T-helper 2 cell (primary cell): Measurements from ENCODE around the gene BMP8A.
"Not testable (repeated sequence)": the region's sequence is repeated elsewhere in the genome, so short reads cannot be mapped to it uniquely, and the experiment has no call there.

Source experiments
- DNase-seq, 5 experiments: peaks; one replicate each; pipeline versions ENCODE4 v3.0.0 to v3.0.0-alpha.2; 2012 to 2022

The BMP8A gene

DNA sequence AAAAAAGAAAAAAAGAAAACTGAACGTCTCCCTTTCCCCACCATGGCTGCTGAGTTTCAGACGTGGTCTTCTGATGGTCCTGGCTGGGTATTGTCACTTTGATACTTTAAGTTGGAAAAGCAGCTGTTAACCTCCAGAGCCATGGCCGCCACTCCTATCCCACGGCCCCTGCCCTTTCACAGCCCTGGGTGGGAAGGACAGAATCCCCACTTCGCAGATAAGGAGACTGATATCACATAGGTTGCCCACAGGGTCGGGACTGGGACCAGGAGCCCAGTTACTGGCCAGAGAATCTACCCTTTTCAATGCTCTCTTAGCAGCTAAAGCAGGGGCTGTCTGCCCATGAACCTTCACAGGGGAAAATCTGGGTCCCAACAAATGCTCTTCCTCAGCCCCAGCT, 16.8 kb downstream of the BMP8A start:
- DNase-seq = no peak

DNA sequence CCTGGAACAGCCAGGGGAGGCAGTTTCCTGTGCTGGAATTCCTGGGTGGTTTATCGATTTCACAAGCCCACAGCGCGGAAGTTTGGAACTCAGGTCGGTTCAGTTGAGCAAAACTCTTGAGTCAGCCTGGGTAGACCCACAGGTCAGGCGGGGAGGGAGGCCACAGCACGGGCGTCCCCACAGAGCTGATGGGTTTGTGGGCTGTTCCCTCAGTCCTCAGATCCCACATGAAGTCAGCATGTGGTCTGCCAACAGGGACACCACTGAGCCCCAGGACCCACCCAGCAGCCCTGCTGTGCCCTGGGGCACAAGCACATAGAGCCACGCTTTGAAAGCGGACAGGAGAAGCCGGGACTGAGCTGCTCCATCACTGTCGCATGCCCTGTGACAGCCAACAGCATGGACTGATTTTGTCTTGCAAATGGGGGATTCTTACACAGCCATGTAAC, 17.4 kb downstream of the BMP8A start:
- DNase-seq = no peak

DNA sequence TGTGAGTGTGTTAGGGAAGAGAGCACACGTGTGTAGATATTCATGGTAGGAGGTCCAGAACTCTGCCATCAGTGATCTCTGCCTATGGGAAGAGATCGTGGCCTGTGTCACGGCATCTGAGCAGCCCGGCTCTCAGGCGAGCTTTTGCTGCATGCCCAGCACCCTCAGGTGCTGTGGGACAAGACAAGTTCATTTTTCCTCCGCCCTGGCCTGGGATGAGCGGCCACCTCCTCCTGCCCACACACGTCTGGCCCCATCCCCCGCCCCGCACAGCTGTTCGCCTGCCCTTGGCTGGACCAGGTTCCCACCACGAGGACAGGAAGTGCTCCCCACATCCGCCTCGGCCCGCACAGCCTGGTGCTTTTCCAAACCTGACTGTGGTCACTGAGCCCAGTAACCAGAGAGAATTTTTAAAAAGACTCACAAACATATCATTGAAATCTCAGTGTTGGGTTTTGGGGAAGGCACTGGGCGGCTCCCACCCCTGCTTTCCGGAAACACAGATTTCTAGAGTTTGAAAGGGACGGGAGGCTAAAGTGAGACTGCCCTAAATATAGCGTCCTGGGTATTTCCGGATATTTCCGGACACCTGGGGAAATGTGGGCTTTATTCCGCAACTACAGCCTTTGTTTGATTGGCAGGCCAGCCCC, 18.0 kb downstream of the BMP8A start:
- DNase-seq = peak in 1 of 5 experiments; percentile 34

DNA sequence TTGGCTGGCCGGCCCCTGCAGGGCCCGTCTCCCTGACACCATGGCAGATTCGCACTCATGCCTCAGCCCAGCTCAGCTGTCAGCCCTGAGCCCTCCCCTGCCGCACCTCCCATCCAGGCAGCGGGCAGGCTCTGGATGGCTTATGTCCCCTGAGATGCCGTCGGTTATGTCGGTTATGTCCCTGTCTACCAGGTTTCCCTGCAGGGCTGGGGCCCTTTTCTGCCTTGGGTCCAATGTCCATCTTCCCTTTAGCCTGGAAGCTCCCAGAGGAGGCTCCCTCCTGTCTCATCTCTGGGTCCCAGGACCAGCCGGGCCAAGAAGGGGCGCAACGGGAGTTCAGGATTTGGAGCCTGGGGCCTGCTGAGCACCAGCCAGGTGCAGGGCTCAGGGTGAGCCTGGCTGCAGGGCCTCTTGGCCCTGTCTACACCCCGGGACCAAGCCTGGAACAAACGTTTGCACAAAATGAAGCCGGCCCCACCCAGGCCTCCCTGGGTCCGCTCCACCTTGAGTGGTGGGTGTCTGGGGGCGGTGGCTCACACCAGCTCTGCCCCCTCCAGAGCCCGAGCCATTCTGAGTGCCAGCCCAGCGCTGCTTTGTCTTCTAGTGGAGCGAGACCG, 19.2 kb downstream of the BMP8A start:
- DNase-seq = not testable (repeated sequence)

DNA sequence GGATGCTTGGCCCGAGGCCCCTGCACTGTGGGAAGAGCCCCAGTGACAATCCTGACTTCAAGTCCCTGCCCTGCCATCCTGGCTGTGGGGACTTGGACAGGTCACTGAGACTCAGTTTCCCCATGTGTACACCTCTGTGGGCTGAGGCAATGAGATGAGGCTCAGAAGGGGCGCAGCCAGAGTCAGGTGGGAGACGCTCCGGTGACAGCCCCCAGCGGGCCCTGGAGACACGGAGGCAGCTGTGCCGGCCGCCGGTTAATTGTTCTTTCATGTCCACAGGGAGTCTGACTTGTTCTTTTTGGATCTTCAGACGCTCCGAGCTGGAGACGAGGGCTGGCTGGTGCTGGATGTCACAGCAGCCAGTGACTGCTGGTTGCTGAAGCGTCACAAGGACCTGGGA, 20.0 kb downstream of the BMP8A start:
- not testable (repeated sequence) for DNase-seq

DNA sequence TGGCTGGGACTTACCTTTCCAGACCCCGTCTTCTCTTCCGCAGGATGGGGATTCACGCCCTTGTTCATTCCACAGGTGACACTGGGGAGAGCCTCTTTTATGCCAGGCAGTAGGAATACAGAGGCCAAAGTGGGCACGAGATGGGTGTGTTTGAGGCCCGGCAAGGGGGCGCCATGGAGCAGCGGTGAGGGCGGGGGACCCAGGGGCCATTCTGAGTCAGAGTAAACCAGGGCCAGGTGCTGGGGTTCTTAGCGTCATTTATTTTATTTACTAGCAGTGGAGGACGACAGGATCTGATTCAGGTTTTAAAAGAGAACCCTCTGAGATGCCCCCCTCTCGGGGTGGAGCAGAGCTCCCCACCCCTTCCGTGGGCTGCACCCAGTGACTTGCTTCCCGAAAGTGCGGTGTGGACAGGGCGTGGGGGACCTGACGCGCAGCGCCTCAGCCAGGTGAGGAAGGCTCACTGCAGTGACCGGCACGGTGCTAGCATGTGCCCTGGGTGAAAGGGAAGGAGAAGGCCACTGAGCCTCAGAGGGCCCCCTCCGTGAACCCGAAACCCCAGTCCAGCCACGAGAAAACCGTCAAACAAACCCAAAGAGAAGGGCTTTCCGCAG, 20.9 kb downstream of the BMP8A start:
- DNase-seq = not testable (repeated sequence)

DNA sequence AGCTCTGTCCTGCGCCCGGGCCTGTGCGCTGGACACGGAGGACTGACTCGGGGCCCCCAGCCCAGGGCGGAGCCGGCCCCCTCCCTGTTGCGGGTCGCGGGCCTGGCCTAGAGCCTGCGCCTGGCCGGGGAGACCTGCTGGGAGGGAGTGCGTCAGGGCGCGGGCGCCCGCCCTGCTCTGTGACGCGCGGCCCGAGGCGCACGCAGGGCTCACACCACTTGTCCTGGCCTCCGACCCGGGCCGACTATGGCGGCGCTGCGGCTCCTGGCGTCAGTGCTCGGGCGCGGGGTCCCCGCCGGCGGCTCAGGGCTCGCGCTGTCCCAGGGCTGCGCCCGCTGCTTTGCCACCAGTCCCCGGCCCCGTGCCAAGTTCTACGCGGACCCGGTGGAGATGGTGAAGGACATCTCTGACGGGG, 23.3 kb downstream of the BMP8A start:
- DNase-seq = not testable (repeated sequence)

DNA sequence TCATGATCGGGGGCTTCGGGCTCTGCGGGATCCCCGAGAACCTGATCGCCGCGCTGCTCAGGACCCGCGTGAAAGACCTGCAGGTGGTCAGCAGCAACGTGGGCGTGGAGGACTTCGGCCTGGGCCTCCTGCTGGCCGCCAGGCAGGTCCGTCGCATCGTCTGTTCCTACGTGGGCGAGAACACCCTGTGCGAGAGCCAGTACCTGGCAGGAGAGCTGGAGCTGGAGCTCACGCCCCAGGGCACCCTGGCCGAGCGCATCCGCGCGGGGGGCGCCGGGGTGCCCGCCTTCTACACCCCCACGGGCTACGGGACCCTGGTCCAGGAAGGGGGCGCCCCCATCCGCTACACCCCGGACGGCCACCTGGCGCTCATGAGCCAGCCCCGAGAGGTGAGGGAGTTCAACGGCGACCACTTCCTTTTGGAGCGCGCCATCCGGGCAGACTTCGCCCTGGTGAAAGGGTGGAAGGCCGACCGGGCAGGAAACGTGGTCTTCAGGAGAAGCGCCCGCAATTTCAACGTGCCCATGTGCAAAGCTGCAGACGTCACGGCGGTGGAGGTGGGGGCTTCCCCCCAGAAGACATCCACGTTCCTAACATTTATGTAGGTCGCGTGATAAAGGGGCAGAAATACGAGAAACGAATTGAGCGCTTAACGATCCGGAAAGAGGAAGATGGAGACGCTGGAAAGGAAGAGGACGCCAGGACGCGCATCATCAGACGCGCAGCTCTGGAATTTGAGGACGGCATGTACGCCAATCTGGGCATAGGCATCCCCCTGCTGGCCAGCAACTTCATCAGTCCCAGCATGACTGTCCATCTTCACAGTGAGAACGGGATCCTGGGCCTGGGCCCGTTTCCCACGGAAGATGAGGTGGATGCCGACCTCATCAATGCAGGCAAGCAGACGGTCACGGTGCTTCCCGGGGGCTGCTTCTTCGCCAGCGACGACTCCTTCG, 24.0 kb downstream of the BMP8A start:
- DNase-seq = peak in 2 of 5 experiments; percentile 31 to 34

DNA sequence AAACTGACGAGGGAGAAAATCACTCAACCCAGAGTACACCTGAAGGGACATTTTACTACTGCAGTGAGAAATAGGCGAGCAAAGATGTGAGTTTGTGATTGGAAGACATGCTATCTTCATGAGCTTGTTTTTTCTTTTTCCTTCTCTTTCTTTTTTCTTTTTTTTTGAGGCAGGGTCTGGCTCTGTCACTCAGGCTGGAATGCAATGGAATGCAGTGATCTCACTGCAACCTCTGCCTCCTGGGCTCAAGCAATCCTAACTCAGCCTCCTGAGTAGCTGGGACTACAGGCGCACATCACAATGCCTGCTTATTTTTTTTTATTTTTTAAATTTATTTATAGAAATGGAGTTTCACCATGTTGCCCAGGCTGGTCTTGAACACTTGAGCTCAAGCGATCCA, 25.4 kb downstream of the BMP8A start:
- not testable (repeated sequence) for DNase-seq

DNA sequence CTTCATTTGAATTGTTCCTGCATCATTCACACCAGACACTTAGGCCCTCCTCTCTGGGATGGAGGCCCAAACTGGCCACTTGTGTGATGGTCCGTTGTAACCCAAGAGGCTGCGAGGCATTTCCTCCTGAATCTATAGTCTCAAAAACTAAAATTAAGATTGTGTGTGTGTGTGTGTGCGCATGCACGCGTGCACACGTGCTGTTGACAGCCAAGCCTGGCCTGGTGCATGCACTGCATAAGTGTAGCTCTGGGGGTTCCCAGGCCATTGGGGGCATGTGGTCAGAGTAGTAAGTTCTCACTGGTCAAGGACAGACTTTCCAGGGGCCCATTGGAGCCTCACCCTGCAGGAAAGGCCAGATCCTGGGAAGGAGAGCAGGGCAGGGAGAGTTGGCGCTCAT, 26.5 kb downstream of the BMP8A start:
- not testable (repeated sequence) for DNase-seq

DNA sequence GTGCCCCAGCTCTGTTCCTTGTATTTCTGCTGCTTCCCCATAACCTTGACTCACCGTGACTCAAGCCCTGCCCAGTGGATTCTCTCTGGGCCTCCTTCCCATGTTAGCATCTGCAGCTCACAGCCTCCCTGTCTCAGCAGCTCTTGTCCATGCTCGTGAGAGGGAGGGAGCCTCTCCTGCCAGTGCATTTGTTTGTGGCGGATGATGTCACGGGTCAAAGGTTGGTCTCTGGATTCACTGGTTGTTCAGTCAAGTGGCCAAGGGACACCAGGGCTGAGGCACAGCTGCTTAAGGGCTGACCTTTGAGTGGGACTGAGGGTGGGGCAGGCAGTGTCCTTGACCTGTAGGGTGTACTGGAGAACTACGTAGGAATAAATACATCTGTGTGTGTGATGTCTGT, 27.9 kb downstream of the BMP8A start:
- not testable (repeated sequence) for DNase-seq

DNA sequence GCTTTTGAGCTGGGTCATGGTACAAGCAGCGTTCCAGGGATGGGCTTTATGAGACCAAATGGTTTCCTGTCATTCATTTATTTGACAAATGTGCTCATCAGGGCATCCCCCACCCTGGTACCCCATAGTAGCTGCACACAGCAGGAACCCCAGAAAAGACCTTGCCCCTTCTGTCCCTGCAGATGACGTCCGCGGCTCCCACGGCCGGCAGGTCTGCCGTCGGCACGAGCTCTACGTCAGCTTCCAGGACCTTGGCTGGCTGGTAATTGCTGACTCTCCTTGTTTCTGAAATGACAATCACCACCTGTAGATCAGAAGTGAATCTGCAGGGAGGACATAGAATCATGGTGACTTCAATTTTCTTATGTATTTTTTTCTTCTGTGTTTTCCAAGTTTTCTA, 30.8 kb downstream of the BMP8A start:
- not testable (repeated sequence) for DNase-seq

DNA sequence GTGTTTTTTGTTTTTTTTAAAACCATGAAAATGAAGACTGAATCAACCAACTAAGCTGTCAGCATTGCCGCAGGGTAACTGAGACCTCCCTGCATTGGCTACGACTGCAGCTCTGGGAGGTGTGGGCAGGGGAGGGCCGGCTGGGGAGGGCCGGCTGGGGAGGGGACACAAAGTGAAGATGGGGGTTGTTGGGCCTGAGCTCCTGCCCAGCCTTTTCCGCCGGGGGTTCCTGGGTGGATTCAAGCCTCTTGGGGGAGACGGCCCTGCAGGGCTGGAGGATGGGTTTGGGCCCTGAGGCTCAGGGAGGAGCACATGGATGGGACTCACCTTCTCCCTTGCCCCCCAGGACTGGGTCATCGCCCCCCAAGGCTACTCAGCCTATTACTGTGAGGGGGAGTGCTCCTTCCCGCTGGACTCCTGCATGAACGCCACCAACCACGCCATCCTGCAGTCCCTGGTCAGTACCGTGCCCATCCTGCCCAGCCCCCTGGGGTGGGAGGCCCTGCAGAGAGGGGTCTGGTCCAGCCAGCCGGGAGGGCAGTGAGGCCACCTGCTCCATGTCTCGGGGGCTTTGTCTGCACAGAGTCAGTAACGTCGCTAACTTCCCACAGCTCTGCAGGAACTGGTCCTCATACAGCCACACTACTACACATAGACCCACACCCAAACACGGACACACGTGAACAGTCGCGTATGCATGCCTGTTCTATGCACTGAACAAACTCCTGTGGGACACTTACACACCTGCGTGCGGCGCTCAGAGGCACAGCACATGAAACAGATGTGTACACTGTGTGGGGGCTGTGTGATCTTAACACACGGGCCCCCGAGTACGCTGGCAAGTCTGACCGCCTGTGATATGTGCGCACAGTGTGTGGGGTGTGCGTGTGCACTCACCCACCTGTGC, 31.5 kb downstream of the BMP8A start:
- no peak for DNase-seq

DNA sequence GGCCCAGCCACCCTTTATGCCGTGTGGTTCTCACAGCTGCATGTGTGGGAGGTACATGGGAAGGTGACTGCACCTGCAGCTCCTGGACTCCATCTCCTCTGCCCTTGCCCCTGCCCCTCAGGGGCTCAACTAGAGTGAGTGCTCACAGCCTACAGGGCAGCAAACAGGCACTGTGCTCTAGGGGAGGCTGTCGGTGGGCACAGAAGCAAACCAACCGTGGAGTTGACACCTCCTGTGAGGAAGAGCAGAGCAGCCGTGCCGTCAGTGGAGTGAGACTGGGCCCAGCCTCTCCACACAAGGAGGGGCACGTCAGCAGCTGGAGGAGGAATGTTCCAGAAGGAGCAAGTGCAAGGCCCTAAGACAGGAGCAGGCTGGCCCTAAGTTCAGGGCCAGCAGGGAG, 32.7 kb downstream of the BMP8A start:
- DNase-seq = no peak

DNA sequence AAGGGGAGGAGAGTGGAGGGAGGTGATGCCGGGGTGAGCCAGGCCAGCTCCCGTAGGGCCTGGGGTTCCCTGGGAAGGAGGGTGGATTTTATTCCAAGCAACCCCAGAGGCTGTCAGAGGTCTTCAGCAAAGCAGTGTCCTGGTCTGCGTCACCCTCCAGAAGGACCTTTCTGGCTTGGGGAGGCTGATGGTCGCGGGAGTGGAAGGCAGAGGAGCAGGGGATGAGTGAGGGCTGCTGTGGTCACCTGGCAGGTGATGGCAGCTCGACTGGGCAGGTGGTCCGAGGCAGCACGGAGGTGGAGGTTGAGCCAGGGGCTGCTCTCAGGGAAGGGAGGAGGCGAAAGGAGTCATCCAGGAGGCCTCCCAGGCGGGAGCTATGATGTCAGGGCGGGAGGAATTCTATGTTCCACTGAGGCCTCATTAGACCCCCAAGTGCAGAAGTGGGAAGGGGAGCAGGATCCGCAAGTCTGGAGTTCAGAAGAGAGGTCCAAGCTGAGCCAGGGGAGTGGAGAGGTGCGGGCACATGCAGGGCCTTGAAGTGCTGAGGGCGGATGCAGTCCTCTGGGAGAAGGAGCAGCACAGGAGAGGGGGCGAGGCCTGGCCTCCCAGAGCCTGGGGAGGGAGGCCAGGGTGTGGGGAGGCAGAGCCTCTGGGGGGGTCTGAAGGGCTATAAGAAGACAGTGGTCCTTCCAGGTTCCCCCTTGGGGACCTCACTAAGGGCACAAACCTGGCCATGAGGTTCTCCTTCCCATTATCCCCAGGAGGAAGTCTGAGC, 33.3 kb downstream of the BMP8A start:
- DNase-seq = no peak

DNA sequence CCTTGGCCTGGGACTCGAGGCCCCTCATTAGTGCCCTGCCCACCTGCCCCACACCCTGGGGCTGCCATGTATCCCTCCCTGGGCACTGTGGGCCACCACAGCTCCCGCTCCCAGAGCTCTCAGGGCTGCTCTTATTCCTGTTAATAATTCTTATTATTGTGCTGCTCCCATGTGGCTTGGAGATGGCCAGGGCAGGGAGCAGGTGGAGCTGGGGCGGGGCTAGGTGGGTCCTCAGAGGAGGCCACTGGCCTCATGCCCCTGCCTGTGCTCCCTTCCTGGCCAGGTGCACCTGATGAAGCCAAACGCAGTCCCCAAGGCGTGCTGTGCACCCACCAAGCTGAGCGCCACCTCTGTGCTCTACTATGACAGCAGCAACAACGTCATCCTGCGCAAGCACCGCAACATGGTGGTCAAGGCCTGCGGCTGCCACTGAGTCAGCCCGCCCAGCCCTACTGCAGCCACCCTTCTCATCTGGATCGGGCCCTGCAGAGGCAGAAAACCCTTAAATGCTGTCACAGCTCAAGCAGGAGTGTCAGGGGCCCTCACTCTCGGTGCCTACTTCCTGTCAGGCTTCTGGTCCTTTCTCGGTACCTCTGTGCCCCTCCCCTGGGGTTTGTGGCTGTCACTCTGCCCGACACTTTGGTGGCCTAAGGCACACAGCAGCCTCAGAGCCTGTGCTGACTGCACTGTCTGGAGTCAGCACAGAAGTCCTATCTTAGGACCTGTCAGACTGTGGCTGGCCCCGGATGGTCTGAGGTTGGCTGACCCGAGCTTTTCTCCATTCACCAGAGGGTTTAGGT, 34.1 kb downstream of the BMP8A start:
- DNase-seq = peak in 2 of 5 experiments; percentile 65 to 85

DNA sequence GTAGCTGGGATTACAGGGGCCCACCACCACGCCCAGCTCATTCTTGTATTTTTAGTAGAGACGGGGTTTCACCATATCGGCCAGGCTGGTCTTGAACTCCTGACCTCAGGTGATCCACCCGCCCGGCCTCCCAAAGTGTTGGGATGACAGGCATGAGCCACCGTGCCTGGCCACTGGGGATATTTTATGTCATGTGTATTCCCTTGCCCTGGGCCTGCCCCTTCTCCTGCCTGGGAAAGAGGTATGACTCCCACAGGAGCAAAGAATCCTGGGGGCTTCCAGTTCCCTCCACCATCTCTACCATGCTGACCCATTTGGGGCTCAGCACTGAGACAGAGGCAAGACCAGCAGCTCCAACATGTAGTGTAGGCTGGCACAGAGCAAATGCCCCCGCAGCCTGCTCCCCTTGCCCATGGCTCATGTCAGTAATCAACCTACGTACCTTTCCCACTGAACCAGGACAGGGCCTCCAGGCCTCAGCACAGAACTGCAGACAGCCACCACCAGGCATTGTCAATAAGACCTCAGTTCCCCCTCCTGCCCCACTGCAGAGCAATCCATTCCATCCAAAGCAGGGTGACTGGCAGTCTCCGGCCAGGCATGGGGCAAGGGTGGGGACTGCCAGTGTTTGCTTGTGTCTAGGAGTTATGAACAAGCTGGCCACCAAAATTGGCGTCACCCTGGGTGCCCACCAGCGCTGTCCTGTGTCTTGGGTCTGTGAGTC, 35.2 kb downstream of the BMP8A start:
- DNase-seq = no peak

DNA sequence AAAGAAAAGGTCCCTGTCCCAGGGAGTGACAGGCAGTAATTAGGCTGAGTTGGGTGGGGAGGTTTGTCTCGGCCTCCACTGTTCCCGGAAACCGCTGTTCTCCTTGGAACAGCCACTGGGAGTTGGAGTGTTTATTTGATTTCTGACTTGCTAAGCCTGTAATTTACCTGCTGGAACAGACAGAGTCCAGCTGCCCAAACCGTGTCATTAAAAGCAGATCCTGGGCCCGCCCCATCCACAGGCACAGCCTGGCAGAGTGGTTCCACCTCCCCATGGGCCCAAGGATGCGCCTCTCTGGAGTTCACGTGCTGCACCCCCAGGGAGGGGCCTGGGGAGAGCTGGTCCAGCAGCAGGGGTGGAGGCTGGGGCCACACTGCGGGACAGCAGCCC, 35.7 kb downstream of the BMP8A start:
- not testable (repeated sequence) for DNase-seq

DNA sequence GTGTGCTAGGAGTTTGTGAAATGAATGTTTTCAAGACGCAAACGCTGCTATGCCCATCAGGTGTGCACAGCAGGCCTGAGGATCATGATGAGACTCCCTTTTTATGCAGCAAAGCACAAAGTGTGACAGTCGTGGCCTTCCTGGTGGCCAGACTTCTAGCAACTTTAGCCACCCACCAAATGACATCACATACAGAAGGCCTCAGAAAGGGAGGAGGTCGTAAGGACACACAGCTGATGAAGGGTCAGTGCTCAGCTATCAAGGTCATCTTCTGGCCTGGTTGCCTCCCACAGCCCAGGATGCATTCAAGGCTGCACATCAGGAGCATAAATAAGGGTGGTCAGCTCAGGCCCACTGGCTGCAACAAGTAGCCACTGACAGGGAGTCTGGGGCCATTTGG, 36.6 kb downstream of the BMP8A start:
- no peak for DNase-seq
